Measurements from ENCODE around the gene POR. TPM values are rescaled to one million over a fixed set of nuclear protein-coding genes. Genes with fewer than 3 reads are reported as not detected.
"Not testable (repeated sequence)": the region's sequence is repeated elsewhere in the genome, so short reads cannot be mapped to it uniquely, and the experiment has no call there.

Gene POR
- total and polyA plus RNA-seq, 12 donors: 268 to 1,301 (median 597) TPM

- DNase-seq: no peak
- peak overlapping the region in 4 of 5 donors; percentile 6 to 91 (median 76) for H3K27ac ChIP-seq
- peaks cover 0 to 58% of the 10 kb centered on the region in 2 donors for H3K36me3 ChIP-seq (replicated peaks in 1 of 2)
- no peak overlapping the region for H3K4me3 ChIP-seq
- no peaks in the 10 kb centered on the region for H3K9me3 ChIP-seq (replicated peaks in 1 of 3)
- H3K27me3 ChIP-seq: no peaks in the 10 kb centered on the region
- TF ChIP-seq POLR2A (IDR thresholded peaks at IDR 0.05): no peak
- TF ChIP-seq CTCF (IDR thresholded peaks at IDR 0.05): no peak
- WGBS, 4 donors: 88 to 94% (median 90%) methylated on average over 10 to 13 of the region's 13 CpGs
- intact Hi-C loops (cut with DNase I): no loop called here
- peaks cover 8 to 30% of the 10 kb centered on the region in 2 donors for H3K4me1 ChIP-seq (replicated peaks in 1 of 2)
Measured at GRCh38 chr7:75887669-75888369, 27.1 kb upstream of the POR start.

GRCh38 chr7:75888464-75889222 lies 26.3 kb upstream of the POR start:
- DNase-seq: peak; percentile 76 to 90 (median 87)
- H3K9me3 ChIP-seq (replicated peaks in 1 of 3): no peaks in the 10 kb centered on the region
- H3K27me3 ChIP-seq: no peaks in the 10 kb centered on the region
- intact Hi-C loops (cut with DNase I): no loop called here
- peaks cover 8 to 30% of the 10 kb centered on the region in 2 donors for H3K4me1 ChIP-seq (replicated peaks in 1 of 2)
- WGBS, 4 donors: 38 to 57% (median 48%) methylated on average over 8 to 23 of the region's 23 CpGs
- peaks cover 0 to 49% of the 10 kb centered on the region in 2 donors for H3K36me3 ChIP-seq (replicated peaks in 1 of 2)
- H3K4me3 ChIP-seq: no peak overlapping the region
- peak overlapping the region in 4 of 5 donors; percentile 6 to 91 (median 76) for H3K27ac ChIP-seq
- TF ChIP-seq POLR2A (IDR thresholded peaks at IDR 0.05) (peak in 1 of 2 donors; percentile 41), CTCF (IDR thresholded peaks at IDR 0.05) (no peak)

- Histone ChIP-seq H3K27ac (peak overlapping the region in 4 of 5 donors; percentile 6 to 91 (median 76)), H3K4me3 (no peak overlapping the region)
- no peak for TF ChIP-seq CTCF (IDR thresholded peaks at IDR 0.05)
- TF ChIP-seq POLR2A (IDR thresholded peaks at IDR 0.05): no peak
Measured at GRCh38 chr7:75889223-75889825, 25.6 kb upstream of the POR start.

GRCh38 chr7:75889826-75890225 lies 25.1 kb upstream of the POR start:
- Histone ChIP-seq H3K27ac (peak overlapping the region in 3 of 5 donors; percentile 67 to 91 (median 85)), H3K27me3 (no peaks in the 10 kb centered on the region), H3K4me3 (no peak overlapping the region), H3K4me1 (replicated peaks in 1 of 2) (peaks cover 8 to 30% of the 10 kb centered on the region in 2 donors), H3K36me3 (replicated peaks in 1 of 2) (peaks cover 0 to 38% of the 10 kb centered on the region in 2 donors), H3K9me3 (replicated peaks in 1 of 3) (no peaks in the 10 kb centered on the region)
- TF ChIP-seq POLR2A (IDR thresholded peaks at IDR 0.05) (no peak), CTCF (IDR thresholded peaks at IDR 0.05) (no peak)
- intact Hi-C loops (cut with DNase I): no loop called here
- peak in 6 of 7 donors; percentile 50 to 84 (median 68) for DNase-seq
- WGBS, 4 donors: 61 to 75% (median 66%) methylated on average over 11 of the region's 11 CpGs

More at GRCh38 chr7:75889223-75889825, 25.6 kb upstream of the POR start:
- no peaks in the 10 kb centered on the region for H3K27me3 ChIP-seq
- H3K9me3 ChIP-seq (replicated peaks in 1 of 3): no peaks in the 10 kb centered on the region
- peaks cover 0 to 43% of the 10 kb centered on the region in 2 donors for H3K36me3 ChIP-seq (replicated peaks in 1 of 2)
- intact Hi-C loops (cut with DNase I): no loop called here
- DNase-seq: peak in 5 of 7 donors; percentile 34 to 73 (median 39)
- WGBS, 4 donors: 80 to 86% (median 81%) methylated on average over 8 to 11 of the region's 11 CpGs
- H3K4me1 ChIP-seq (replicated peaks in 1 of 2): peaks cover 8 to 30% of the 10 kb centered on the region in 2 donors

GRCh38 chr7:75891237-75891636 lies 23.7 kb upstream of the POR start:
- H3K27me3 ChIP-seq; H3K9me3 ChIP-seq (replicated peaks in 1 of 3); H3K4me3 ChIP-seq; intact Hi-C loops (cut with DNase I); DNase-seq; H3K27ac ChIP-seq: not testable (repeated sequence)
- peaks cover 0 to 23% of the 10 kb centered on the region in 2 donors for H3K36me3 ChIP-seq (replicated peaks in 1 of 2)
- peaks cover 8 to 31% of the 10 kb centered on the region in 2 donors for H3K4me1 ChIP-seq (replicated peaks in 1 of 2)
- 79 to 96% (median 87%) methylated on average over 7 of the region's 7 CpGs for WGBS, 4 donors

All from adrenal gland (tissue), 12 donors.